ENCODE data around the gene NNMT.

- TF ChIP-seq EZH2 (IDR thresholded peaks at IDR 0.05; ENCODE audit: borderline replicate concordance, insufficient read depth, low read depth, low read length, poor library complexity, severe bottlenecking) (no peak), CTCF (IDR thresholded peaks at IDR 0.05) (no peak)
These were observed 35.7 kb upstream of the NNMT start for GRCh38 chr11:114260483-114260882.

All from B cell (primary cell).